ENCODE measurements around the gene ST8SIA4.

The ST8SIA4 gene
- total RNA-seq, result 53.3 to 72.1 reads per million in 2 experiments

- peak; percentile 88 for DNase-seq (ENCODE audit: low read depth)
These were observed at the start of gene ST8SIA4 for GRCh38 chr5:100903039-100903887. ST8SIA4 (minus strand) TSS chr5:100903282; CDS start chr5:100902955, 327 bp downstream.

DNA sequence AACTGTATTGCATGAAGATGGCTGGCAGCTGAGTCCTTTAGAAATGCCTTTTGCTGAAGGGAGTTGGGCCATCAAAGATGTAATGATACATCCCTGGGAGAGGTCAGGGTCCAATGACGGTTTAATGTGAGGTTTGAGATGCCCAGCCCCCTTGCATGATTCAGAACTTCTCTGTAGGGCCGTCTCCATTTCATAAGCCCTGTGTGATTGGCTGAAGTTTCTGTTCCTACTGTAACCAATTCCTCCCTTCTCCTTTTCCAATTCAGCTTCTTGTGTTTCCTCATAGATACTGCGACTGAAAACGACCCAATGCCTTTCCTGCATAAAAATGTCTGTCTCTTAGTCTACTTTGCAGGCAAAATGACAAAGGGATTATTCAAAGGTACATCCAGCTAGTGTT, 47.9 kb upstream of the ST8SIA4 start:
- DNase-seq (ENCODE audit: low read depth), result no peak

GRCh38 chr5:100913298-100913697, 10.2 kb upstream of the ST8SIA4 start:
- no peak for DNase-seq (ENCODE audit: low read depth)

GRCh38 chr5:100909034-100909433, 6.0 kb upstream of the ST8SIA4 start:
- no peak for DNase-seq (ENCODE audit: low read depth)

DNA sequence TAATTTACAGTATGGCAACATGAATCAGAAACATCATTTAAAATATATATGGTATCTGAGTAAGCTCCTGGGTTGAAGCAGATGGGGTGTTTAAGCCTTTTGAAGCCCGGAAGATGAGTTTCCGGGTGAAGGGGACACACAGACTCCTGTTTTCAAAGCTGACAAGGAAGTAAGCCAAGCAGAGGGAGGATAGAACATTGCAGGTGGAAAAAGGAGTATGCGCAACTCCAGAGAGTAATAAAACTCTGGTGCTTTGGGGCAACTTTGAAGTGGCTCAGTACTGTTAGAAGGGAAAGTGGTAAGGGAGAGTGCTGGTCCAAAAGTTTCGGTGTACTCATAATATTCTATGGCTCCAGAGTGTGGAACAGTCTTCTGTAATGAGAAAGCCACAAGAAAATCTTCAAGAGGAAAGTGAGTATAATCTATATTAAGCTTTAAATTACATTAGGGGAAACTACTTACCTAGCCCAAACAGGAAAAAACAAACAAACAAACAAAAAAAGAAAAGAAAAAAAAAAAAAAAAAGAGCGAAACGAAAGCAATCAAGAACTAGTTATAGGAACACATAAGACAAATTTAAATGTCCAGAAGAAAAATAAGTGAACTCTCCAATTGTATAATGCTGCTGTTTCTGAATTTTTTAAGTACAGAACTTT, 2.3 kb upstream of the ST8SIA4 start:
- no peak for DNase-seq (ENCODE audit: low read depth)

DNA sequence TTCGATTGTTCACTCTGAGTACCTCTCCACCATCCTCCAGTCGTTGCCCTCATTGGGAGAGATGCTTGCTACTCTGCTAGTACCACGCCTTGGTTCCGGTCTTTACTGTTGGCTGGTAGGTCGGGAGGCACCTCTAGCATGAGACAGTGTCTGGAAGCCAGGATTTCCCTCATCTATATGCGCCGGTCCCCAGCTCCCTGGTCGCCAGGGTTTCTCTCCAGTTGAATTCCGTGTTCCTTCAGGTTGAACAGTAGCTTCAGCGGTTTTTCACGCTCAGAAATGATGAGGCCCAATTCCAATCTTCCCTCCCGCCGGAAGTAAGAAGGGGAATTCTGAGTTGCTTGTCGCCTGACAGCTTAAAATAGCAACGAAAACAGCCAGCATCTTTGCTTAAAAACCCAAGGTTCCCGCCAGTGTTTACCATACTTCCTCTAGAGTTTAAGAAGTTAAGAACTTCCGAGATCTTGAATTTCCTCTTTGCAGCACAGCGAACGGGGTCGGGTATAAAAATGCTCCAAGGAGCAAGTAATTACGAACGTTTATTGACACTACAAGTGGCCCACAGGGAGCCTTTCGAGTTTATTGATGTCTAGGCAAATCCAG, 1.3 kb upstream of the ST8SIA4 start:
- DNase-seq (ENCODE audit: low read depth), result peak; percentile 48

- no peak for DNase-seq (ENCODE audit: low read depth)
These were observed 543 bp downstream of the ST8SIA4 start for GRCh38 chr5:100902440-100903038.

GRCh38 chr5:100901821-100902341, 1.2 kb downstream of the ST8SIA4 start:
- peak; percentile 65 for DNase-seq (ENCODE audit: low read depth)

DNA sequence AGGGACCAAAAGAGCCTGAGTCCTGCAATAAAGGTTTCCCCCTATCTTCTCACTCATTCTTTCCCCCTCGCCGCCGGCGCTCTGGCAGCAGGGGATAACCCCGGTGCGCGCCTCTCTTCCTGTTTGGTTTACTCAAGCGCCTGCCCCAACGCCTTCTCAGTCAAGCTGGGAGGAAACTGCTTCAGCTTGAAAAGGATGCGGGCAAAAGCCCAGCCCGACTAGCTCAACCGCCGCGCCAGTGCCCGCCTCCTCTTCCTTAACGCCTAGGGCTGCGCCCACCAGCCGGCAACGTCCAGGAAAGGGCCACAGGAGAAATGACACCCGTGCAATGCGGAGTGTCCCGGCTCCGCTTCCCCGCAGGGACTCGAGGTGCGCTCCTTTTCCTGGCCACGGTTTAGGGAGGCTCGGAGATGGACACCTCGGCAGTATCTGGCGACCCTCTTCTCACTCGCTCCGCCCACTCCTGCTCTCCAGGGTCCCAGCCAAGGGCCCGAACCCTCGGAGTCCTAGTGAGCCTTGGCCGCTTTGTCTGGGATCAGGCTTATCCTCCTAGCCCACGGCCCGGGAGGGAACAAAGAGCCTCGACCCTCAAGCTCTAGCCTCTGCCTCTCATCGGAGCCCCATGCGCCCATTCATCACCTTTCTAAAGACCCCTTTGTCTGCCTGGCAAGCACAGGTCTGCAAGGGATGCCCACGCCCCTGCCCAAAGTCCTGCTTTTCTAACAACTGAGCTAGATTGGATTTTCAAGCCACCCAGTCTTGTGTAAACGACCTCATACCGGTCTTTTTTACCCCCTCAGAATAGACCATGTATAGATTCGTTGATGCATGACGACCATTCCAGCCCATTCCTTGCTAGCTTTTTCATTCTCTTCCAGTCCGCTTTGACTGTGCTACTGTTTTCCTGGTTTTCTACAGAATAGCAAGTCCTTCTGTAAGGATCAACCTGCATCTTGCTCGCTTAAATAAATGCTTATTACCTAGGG, 2.0 kb downstream of the ST8SIA4 start:
- peak; percentile 82 for DNase-seq (ENCODE audit: low read depth)

DNA sequence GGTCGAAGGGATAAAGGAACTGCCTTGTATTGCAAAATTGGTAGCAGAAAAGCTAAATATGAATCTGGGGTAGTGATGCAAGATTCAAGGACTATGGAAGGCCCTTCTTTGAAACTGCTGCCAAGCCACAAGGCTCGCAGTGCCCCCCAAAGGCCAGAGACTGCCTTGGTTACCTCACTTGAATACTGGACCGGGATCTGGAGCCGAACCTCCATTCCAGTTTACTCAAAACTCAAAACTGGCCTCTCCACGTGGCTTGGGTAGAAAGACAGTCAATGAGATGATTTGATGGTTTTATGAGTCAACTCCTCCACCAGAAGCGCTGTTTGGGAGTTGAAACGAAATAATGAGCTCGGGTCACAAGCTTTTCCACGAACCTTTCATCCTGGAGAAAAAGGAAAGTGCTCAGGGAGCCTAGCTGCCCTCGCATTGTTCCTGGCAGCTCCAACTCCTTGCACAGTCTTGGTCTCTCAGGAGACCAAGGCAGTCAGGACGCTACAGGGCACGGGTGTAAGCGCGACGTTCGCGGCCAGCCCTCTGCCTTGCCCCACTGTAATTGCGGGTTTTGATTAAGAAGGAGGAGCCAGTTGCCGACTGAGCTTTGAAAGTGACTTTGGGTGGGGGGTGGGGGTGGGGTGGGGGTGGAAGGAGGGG, 2.8 kb downstream of the ST8SIA4 start:
- no peak for DNase-seq (ENCODE audit: low read depth)

DNA sequence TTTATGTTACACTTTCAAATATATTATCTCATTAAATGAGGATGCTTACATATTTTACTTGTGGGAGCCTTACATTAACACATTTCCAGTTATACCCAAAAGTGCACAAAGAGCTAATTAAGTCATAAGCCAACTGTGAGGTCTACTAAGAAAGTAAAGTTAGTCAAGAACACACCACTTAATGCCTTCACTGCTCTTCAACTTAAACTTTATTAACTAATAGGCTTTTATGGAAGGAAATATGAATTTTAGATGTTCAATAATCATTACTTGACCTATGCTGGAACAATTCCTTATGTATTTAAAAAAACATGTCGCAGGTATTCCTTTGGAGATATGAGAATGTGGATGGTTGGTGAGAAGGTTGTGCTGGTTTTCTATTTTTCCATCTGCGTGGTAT, 3.4 kb downstream of the ST8SIA4 start:
- DNase-seq (ENCODE audit: low read depth), result no peak

DNA sequence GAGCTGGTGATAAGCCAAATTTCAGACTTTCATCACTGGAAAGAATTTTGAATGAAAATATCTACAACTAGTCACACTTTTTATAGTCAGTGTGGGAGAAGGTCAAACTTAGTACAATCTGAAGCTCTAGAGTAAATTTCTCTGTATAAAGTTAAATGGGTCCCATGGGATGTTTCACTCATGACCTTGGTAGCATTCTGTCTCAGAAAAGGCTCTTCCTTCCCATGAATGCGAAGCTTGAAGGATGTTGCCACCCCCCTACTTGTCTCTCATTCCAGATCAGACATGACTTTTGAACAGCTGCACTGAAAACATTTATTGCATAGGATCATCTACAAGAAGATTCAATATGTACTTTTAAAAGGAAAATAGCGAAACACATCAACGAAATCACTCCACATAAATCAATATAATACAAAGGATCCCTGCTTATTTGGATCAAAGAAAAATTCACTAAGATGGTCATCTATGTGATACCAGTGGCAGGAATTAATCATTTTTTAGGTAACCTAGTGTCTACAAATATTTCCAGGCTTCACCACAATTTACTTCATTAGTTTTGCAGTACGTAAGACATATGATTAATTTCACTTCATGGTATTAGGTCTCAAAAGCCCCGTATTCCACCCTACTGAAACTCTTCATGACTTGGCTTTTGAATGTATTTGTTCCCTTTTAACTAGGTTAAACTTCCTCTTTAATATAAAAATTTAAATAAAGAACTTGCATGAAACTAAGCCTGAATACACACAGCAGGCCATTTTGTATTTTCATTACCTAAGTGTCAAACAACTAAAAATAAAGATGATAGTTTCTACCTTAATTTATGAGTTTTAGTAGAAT, 4.4 kb downstream of the ST8SIA4 start:
- no peak for DNase-seq (ENCODE audit: low read depth)

- no peak for DNase-seq (ENCODE audit: low read depth)
These were observed 7.0 kb downstream of the ST8SIA4 start for GRCh38 chr5:100896054-100896453.

GRCh38 chr5:100890461-100891008, 12.5 kb downstream of the ST8SIA4 start:
- no peak for DNase-seq (ENCODE audit: low read depth)

DNA sequence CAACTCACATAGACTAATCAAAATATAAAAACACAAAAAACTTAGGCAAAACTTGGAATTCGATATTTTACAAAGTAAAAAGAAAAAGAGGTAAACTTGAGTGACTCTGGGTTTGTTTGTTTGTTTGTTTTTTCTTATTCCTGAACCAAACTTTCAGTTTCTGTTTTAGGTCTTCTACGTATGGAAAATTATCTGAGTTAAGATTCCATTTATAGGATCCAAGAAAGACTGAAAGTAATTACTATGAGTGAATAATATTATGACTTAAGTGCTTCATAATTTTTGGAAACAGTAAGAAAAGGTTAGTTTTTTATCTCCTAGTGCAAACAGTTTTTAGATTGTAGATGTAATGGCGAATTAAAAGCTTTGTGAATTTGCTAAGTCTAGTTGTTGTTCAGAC, 13.2 kb downstream of the ST8SIA4 start:
- no peak for DNase-seq (ENCODE audit: low read depth)

- no peak for DNase-seq (ENCODE audit: low read depth)
These were observed 13.8 kb downstream of the ST8SIA4 start for GRCh38 chr5:100889165-100889743.

GRCh38 chr5:100877274-100877673, 25.8 kb downstream of the ST8SIA4 start:
- DNase-seq (ENCODE audit: low read depth), result no peak

- DNase-seq (ENCODE audit: low read depth), result no peak
These were observed 30.5 kb downstream of the ST8SIA4 start for GRCh38 chr5:100872408-100873190.
